DND-41 (cell line): ENCODE measurements around the gene MON1A.

Experiments used
- CTCF ChIP-seq: IDR thresholded peaks from 2 replicates; pipeline ENCODE4 v1.5.1; 2012; ENCODE audit warnings: borderline replicate concordance, low read length, moderate library complexity, mild to moderate bottlenecking; ENCODE audit not compliant: poor library complexity, severe bottlenecking; ENCODE audit errors: extremely low read depth
- EZH2 ChIP-seq: IDR thresholded peaks from 3 replicates; pipeline ENCODE4 v1.6.1; 2012; ENCODE audit warnings: borderline replicate concordance, low read depth, mild to moderate bottlenecking, moderate library complexity, low read length, inconsistent platforms; ENCODE audit not compliant: severe bottlenecking

GRCh38 chr3:49886922-49887265 is 42.7 kb downstream of the MON1A start:
- TF ChIP-seq EZH2 (no peak), CTCF (no peak)
